Measurements from ENCODE around the gene DAZ1. TPM values are rescaled to one million over a fixed set of nuclear protein-coding genes. Genes with fewer than 3 reads are reported as not detected.
"Not testable (repeated sequence)": the region's sequence is repeated elsewhere in the genome, so short reads cannot be mapped to it uniquely, and the experiment has no call there.

DAZ1 gene, protein sequence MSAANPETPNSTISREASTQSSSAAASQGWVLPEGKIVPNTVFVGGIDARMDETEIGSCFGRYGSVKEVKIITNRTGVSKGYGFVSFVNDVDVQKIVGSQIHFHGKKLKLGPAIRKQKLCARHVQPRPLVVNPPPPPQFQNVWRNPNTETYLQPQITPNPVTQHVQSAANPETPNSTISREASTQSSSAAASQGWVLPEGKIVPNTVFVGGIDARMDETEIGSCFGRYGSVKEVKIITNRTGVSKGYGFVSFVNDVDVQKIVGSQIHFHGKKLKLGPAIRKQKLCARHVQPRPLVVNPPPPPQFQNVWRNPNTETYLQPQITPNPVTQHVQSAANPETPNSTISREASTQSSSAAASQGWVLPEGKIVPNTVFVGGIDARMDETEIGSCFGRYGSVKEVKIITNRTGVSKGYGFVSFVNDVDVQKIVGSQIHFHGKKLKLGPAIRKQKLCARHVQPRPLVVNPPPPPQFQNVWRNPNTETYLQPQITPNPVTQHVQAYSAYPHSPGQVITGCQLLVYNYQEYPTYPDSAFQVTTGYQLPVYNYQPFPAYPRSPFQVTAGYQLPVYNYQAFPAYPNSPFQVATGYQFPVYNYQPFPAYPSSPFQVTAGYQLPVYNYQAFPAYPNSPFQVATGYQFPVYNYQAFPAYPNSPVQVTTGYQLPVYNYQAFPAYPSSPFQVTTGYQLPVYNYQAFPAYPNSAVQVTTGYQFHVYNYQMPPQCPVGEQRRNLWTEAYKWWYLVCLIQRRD
- total RNA-seq = not detected
- not detected for polyA plus RNA-seq
- long read RNA-seq, donor 1 = 0 reads
- long read RNA-seq, donor 2 = 0 reads

DNA sequence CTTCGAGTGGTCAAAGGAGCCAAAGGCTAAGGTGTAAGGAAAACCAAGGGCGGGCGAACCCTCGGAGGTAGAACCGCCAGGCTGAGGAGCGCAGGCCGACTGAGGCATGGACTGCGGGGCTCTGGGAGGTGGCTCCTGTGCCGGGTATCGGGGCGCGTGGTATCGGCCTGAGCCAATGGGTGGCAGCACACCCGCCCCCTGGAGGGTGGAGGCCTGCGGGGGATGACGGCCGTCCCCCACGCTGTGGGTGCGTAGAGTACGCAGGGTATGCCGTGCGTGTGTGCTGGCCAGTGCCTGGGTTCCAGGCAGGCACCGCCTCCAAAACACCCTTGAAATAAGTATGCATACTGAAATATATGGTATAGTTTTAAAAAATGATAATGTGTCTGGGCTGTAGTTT lies at the start of gene DAZ1:
DAZ1 (minus strand) TSS at position 101 of the 400 bp plus-strand sequence. CDS start 208 bp downstream, outside the sequence.
- intact Hi-C loops (cut with DNase I); H3K27ac ChIP-seq (ENCODE audit: low read depth in 1 of 2, low read length in 2 of 2); H3K4me1 ChIP-seq (ENCODE audit: control insufficient read depth in 1 of 2, insufficient read depth in 2 of 2, low read length in 2 of 2); DNase-seq; H3K4me3 ChIP-seq (ENCODE audit: low read length in 2 of 2); ATAC-seq (ENCODE audit: low FRiP score); H3K27me3 ChIP-seq (ENCODE audit: control insufficient read depth in 1 of 2, insufficient read depth in 2 of 2, low read length in 1 of 2); H3K36me3 ChIP-seq (ENCODE audit: control insufficient read depth in 1 of 2, insufficient read depth in 2 of 2, low read length in 1 of 2); H3K9me3 ChIP-seq (ENCODE audit: control insufficient read depth, low read length): not testable (repeated sequence)
- no CpG with 5 or more reads among the region's 23 CpGs for WGBS, 2 donors

DNA sequence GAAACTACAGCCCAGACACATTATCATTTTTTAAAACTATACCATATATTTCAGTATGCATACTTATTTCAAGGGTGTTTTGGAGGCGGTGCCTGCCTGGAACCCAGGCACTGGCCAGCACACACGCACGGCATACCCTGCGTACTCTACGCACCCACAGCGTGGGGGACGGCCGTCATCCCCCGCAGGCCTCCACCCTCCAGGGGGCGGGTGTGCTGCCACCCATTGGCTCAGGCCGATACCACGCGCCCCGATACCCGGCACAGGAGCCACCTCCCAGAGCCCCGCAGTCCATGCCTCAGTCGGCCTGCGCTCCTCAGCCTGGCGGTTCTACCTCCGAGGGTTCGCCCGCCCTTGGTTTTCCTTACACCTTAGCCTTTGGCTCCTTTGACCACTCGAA lies 20.4 kb upstream of the DAZ1 start, which contains the start of gene DAZ2:
DAZ2 (plus strand) TSS at position 301 of the 400 bp plus-strand sequence. CDS start 208 bp downstream, outside the sequence.
- H3K4me3 ChIP-seq (ENCODE audit: low read length in 2 of 2); H3K27ac ChIP-seq (ENCODE audit: low read depth in 1 of 2, low read length in 2 of 2); H3K4me1 ChIP-seq (ENCODE audit: control insufficient read depth in 1 of 2, insufficient read depth in 2 of 2, low read length in 2 of 2); ATAC-seq (ENCODE audit: low FRiP score); intact Hi-C loops (cut with DNase I); DNase-seq; H3K27me3 ChIP-seq (ENCODE audit: control insufficient read depth in 1 of 2, insufficient read depth in 2 of 2, low read length in 1 of 2); H3K9me3 ChIP-seq (ENCODE audit: control insufficient read depth, low read length); H3K36me3 ChIP-seq (ENCODE audit: control insufficient read depth in 1 of 2, insufficient read depth in 2 of 2, low read length in 1 of 2): not testable (repeated sequence)
- no CpG with 5 or more reads among the region's 23 CpGs for WGBS, 2 donors

DNA sequence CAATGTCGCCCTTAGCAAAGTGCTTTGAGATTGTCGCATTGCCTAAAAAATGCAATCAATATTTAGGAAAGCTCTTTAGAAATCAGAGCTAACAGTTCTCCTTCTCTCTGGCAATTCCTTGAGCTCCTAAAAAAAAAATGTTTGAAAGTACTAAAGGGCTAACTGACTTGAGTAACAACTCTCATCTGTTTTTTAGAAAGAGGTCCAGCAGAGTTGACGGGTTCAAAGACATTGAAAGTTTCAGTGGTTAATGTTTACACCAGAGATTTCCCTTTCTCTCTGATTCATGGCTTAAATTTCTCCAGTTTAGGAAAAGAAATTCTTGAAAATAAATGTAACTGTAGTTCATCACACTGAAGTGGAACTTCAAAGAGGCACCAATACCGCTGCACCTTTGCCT lies 11.9 kb upstream of the DAZ1 start:
- intact Hi-C loops (cut with DNase I); H3K36me3 ChIP-seq (ENCODE audit: control insufficient read depth in 1 of 2, insufficient read depth in 2 of 2, low read length in 1 of 2); ATAC-seq (ENCODE audit: low FRiP score); H3K4me3 ChIP-seq (ENCODE audit: low read length in 2 of 2); H3K4me1 ChIP-seq (ENCODE audit: control insufficient read depth in 1 of 2, insufficient read depth in 2 of 2, low read length in 2 of 2); H3K27me3 ChIP-seq (ENCODE audit: control insufficient read depth in 1 of 2, insufficient read depth in 2 of 2, low read length in 1 of 2); DNase-seq; H3K27ac ChIP-seq (ENCODE audit: low read depth in 1 of 2, low read length in 2 of 2); H3K9me3 ChIP-seq (ENCODE audit: control insufficient read depth, low read length): not testable (repeated sequence)
- no CpG with 5 or more reads among the region's 4 CpGs for WGBS, 2 donors

DNA sequence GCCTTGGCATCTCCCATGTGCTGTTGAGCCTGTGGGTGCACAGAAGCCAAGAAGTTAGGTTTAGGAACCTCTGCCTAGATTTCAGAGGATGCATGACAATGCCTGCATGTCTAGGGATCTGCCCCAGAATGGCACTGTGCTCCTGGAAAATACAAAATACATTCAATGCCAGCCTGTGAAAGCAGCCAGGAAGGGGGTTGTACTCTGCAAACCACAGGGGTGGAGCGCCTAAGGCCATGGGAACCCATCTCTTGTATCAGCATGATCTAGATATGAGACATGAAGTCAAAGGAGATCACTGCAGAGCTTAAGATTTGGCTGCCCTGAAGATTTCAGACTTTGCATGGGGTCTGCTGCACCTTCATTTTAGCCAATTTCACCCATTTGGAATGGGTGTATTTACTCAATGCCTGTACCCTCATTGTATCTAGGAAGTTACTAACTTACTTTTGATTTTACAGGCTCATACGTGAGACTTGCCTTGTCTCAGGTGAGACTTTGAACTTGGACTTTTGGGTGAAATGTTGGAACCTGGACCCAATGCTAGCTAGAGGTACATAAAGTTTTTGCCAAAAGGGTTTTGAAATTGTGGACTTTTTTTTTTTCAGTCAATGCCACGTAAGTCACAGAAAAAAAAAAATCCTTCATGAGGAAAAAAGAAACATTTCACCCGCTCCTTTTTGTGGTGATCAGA lies 11.1 kb upstream of the DAZ1 start:
- WGBS, 2 donors = no CpG with 5 or more reads among the region's 4 CpGs
- DNase-seq = not testable (repeated sequence)

DNA sequence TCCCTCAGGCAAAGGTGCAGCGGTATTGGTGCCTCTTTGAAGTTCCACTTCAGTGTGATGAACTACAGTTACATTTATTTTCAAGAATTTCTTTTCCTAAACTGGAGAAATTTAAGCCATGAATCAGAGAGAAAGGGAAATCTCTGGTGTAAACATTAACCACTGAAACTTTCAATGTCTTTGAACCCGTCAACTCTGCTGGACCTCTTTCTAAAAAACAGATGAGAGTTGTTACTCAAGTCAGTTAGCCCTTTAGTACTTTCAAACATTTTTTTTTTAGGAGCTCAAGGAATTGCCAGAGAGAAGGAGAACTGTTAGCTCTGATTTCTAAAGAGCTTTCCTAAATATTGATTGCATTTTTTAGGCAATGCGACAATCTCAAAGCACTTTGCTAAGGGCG lies 8.6 kb upstream of the DAZ1 start:
- H3K9me3 ChIP-seq (ENCODE audit: control insufficient read depth, low read length); DNase-seq; H3K27me3 ChIP-seq (ENCODE audit: control insufficient read depth in 1 of 2, insufficient read depth in 2 of 2, low read length in 1 of 2); H3K4me1 ChIP-seq (ENCODE audit: control insufficient read depth in 1 of 2, insufficient read depth in 2 of 2, low read length in 2 of 2); ATAC-seq (ENCODE audit: low FRiP score); H3K36me3 ChIP-seq (ENCODE audit: control insufficient read depth in 1 of 2, insufficient read depth in 2 of 2, low read length in 1 of 2); intact Hi-C loops (cut with DNase I); H3K27ac ChIP-seq (ENCODE audit: low read depth in 1 of 2, low read length in 2 of 2); H3K4me3 ChIP-seq (ENCODE audit: low read length in 2 of 2): not testable (repeated sequence)
- no CpG with 5 or more reads among the region's 4 CpGs for WGBS, 2 donors

More for the DNA sequence above, 11.1 kb upstream of the DAZ1 start:
- H3K9me3 ChIP-seq (ENCODE audit: control insufficient read depth, low read length); intact Hi-C loops (cut with DNase I); H3K4me1 ChIP-seq (ENCODE audit: control insufficient read depth in 1 of 2, insufficient read depth in 2 of 2, low read length in 2 of 2); H3K4me3 ChIP-seq (ENCODE audit: low read length in 2 of 2); H3K27ac ChIP-seq (ENCODE audit: low read depth in 1 of 2, low read length in 2 of 2); ATAC-seq (ENCODE audit: low FRiP score); H3K36me3 ChIP-seq (ENCODE audit: control insufficient read depth in 1 of 2, insufficient read depth in 2 of 2, low read length in 1 of 2); H3K27me3 ChIP-seq (ENCODE audit: control insufficient read depth in 1 of 2, insufficient read depth in 2 of 2, low read length in 1 of 2): not testable (repeated sequence)

Other genes starting within 250 kb of the DAZ1 start
- not detected for gene BPY2, start 214.7 kb downstream of the DAZ1 start, total RNA-seq
- not detected for gene BPY2, start 214.7 kb downstream of the DAZ1 start, polyA plus RNA-seq
- not detected for gene DAZ2, start 20.5 kb upstream of the DAZ1 start, total RNA-seq
- not detected for gene DAZ2, start 20.5 kb upstream of the DAZ1 start, polyA plus RNA-seq

All from aorta (tissue), 5 donors.